GM12873 (cell line): Measurements from ENCODE around the gene C10orf95.

Experiments
- CTCF ChIP-seq: IDR thresholded peaks from 2 replicates; pipeline ENCODE4 v1.5.1; 2012; ENCODE audit warnings: low read depth, mild to moderate bottlenecking, moderate library complexity, low read length, control low read depth; ENCODE audit not compliant: insufficient read depth; ENCODE audit errors: missing control alignments

C10orf95 gene

GRCh38 chr10:102406815-102407214 lies 44.5 kb downstream of the C10orf95 start:
- no peak for TF ChIP-seq CTCF

GRCh38 chr10:102405632-102406031 lies 45.7 kb downstream of the C10orf95 start:
- TF ChIP-seq CTCF, result no peak

GRCh38 chr10:102405108-102405571 lies 46.2 kb downstream of the C10orf95 start:
- TF ChIP-seq CTCF, result no peak

GRCh38 chr10:102404361-102405107 lies 46.8 kb downstream of the C10orf95 start:
- no peak for TF ChIP-seq CTCF

GRCh38 chr10:102403115-102403514 lies 48.2 kb downstream of the C10orf95 start:
- no peak for TF ChIP-seq CTCF

- no peak for TF ChIP-seq CTCF
Measured at GRCh38 chr10:102402512-102402896, 48.8 kb downstream of the C10orf95 start.

GRCh38 chr10:102401735-102402511 lies 49.4 kb downstream of the C10orf95 start:
- no peak for TF ChIP-seq CTCF
